ENCODE measurements around the gene SLC27A5.
"Not testable (repeated sequence)": the region's sequence is repeated elsewhere in the genome, so short reads cannot be mapped to it uniquely, and the experiment has no call there.

The SLC27A5 gene

GRCh38 chr19:58466760-58467589 is 44.8 kb downstream of the SLC27A5 start, which contains the start of gene ZNF324:
Gene ZNF324, plus strand, starts transcription at chr19:58467080. Its CDS starts 2,106 bp downstream, at chr19:58469186.
- peak; percentile 96 for DNase-seq

GRCh38 chr19:58466089-58466759 is 45.6 kb downstream of the SLC27A5 start:
- DNase-seq = no peak

GRCh38 chr19:58460039-58460438 is 51.8 kb downstream of the SLC27A5 start:
- DNase-seq = no peak

GRCh38 chr19:58456111-58456510 is 55.7 kb downstream of the SLC27A5 start:
- DNase-seq = no peak

GRCh38 chr19:58455306-58455705 is 56.5 kb downstream of the SLC27A5 start:
- no peak for DNase-seq

GRCh38 chr19:58453743-58454142 is 58.0 kb downstream of the SLC27A5 start:
- no peak for DNase-seq

GRCh38 chr19:58451358-58452101 is 60.3 kb downstream of the SLC27A5 start, which contains the start of gene ZNF324B:
Gene ZNF324B, plus strand, starts transcription at chr19:58451622. Its CDS starts 2,080 bp downstream, at chr19:58453702.
- DNase-seq = peak; percentile 97

GRCh38 chr19:58450856-58451357 is 60.9 kb downstream of the SLC27A5 start:
- DNase-seq = no peak

- DNase-seq = not testable (repeated sequence)
Observed at GRCh38 chr19:58449980-58450379, 61.8 kb downstream of the SLC27A5 start.

GRCh38 chr19:58448860-58449259 is 62.9 kb downstream of the SLC27A5 start:
- DNase-seq = not testable (repeated sequence)

All from CD4-positive, alpha-beta T cell treated with Interleukin-21 for 1 hour (primary cell).